KMS-11 (cell line): ENCODE measurements around the gene KRT75.

Experiments
- H2AFZ ChIP-seq: fragments of 200-600 bp; sonication (generic); 2 replicates; pipeline ENCODE4 v1.6.1; 2016; ENCODE audit warnings: antibody characterized with exemption, mixed run types, low read depth
- H3K27ac ChIP-seq: fragments of 200-600 bp; sonication (generic); 2 replicates; pipeline ENCODE4 v1.6.1; 2016; ENCODE audit warnings: mild to moderate bottlenecking, mixed run types
- H3K27me3 ChIP-seq: fragments of 200-600 bp; sonication (generic); 2 replicates; pipeline ENCODE4 v1.6.1; 2017; ENCODE audit warnings: mild to moderate bottlenecking, low read depth, mixed run types, moderate library complexity; ENCODE audit not compliant: insufficient read depth
- H3K36me3 ChIP-seq: fragments of 200-600 bp; sonication (generic); 2 replicates; pipeline ENCODE4 v1.6.1; 2017; ENCODE audit warnings: mild to moderate bottlenecking, mixed run types; ENCODE audit not compliant: insufficient read depth
- H3K4me1 ChIP-seq: fragments of 200-600 bp; sonication (generic); 2 replicates; pipeline ENCODE4 v1.6.1; 2016; ENCODE audit warnings: mild to moderate bottlenecking, low read depth, mixed run types; ENCODE audit not compliant: poor library complexity, severe bottlenecking
- H3K4me2 ChIP-seq: fragments of 200-600 bp; sonication (generic); 2 replicates; pipeline ENCODE4 v1.7.0; 2016; ENCODE audit warnings: mild to moderate bottlenecking, mixed run types
- H3K4me3 ChIP-seq: fragments of 200-600 bp; sonication (generic); IDR thresholded peaks from 2 replicates; pipeline ENCODE4 v1.6.1; 2017; ENCODE audit warnings: low read depth, low read length, mixed read lengths; ENCODE audit not compliant: insufficient read depth
- H3K79me2 ChIP-seq: fragments of 200-600 bp; sonication (generic); 2 replicates; pipeline ENCODE4 v1.6.1; 2016; ENCODE audit warnings: low read depth, mixed run types; ENCODE audit not compliant: insufficient read depth
- H3K9ac ChIP-seq: fragments of 200-600 bp; sonication (generic); 2 replicates; pipeline ENCODE4 v1.6.1; 2016; ENCODE audit warnings: mild to moderate bottlenecking, mixed run types
- H4K20me1 ChIP-seq: fragments of 200-600 bp; sonication (generic); 2 replicates; pipeline ENCODE4 v1.6.1; 2016; ENCODE audit warnings: mild to moderate bottlenecking, mixed run types; ENCODE audit not compliant: insufficient read depth
- CTCF ChIP-seq: fragments of 200-600 bp; sonication (generic); conservative IDR thresholded peaks from 2 replicates; pipeline ENCODE4 v1.6.1; 2017; ENCODE audit warnings: low read depth, mild to moderate bottlenecking, antibody characterized with exemption, low read length, moderate library complexity, mixed read lengths

Gene KRT75

GRCh38 chr12:52434081-52434733 is at the start of gene KRT75:
TSS of gene KRT75 (minus strand) at chr12:52434371. CDS start at chr12:52434304, 67 bp downstream.
- H3K27ac ChIP-seq = no peak within 1 kb of the TSS
- no peak within 1 kb of the TSS for H3K4me2 ChIP-seq
- no peak for TF ChIP-seq CTCF

GRCh38 chr12:52480073-52480472 is 45.9 kb upstream of the KRT75 start:
- H3K27ac ChIP-seq = no peak overlapping the region
- no peak overlapping the region for H2AFZ ChIP-seq
- H3K4me1 ChIP-seq = no peaks in the 10 kb centered on the region
- no peak overlapping the region for H3K4me3 ChIP-seq
- no peaks in the 10 kb centered on the region for H3K36me3 ChIP-seq
- H3K4me2 ChIP-seq = no peak overlapping the region
- no peaks in the 10 kb centered on the region for H3K27me3 ChIP-seq
- no peak overlapping the region for H3K9ac ChIP-seq
- H3K79me2 ChIP-seq = no peaks in the 10 kb centered on the region
- H4K20me1 ChIP-seq = no peaks in the 10 kb centered on the region
- no peak for TF ChIP-seq CTCF

More at GRCh38 chr12:52434081-52434733, at the start of gene KRT75:
- H3K27me3 ChIP-seq = peaks cover 63% of the 10 kb centered on the region
- H4K20me1 ChIP-seq = no peaks in the 10 kb centered on the region
- H3K4me3 ChIP-seq = no peak within 1 kb of the TSS
- no peak within 1 kb of the TSS for H2AFZ ChIP-seq
- no peaks in the 10 kb centered on the region for H3K4me1 ChIP-seq
- no peaks in the 10 kb centered on the region for H3K36me3 ChIP-seq
- H3K9ac ChIP-seq = no peak within 1 kb of the TSS
- H3K79me2 ChIP-seq = no peaks in the 10 kb centered on the region

- no peak overlapping the region for H2AFZ ChIP-seq
- no peaks in the 10 kb centered on the region for H3K4me1 ChIP-seq
- H3K27ac ChIP-seq = no peak overlapping the region
- no peak for TF ChIP-seq CTCF
- no peaks in the 10 kb centered on the region; the same call in 1 of the 2 replicates for H3K27me3 ChIP-seq
- no peaks in the 10 kb centered on the region for H4K20me1 ChIP-seq
- no peaks in the 10 kb centered on the region for H3K79me2 ChIP-seq
- H3K36me3 ChIP-seq = no peaks in the 10 kb centered on the region
- H3K9ac ChIP-seq = no peak overlapping the region
- no peak overlapping the region for H3K4me3 ChIP-seq
- no peak overlapping the region for H3K4me2 ChIP-seq
These were observed 43.5 kb upstream of the KRT75 start for GRCh38 chr12:52477651-52478050.

- no peaks in the 10 kb centered on the region for H4K20me1 ChIP-seq
- H3K79me2 ChIP-seq = no peaks in the 10 kb centered on the region
- TF ChIP-seq CTCF = no peak
- H3K4me3 ChIP-seq = no peak overlapping the region
- no peak overlapping the region for H3K9ac ChIP-seq
- H3K4me2 ChIP-seq = no peak overlapping the region
- H2AFZ ChIP-seq = no peak overlapping the region
- H3K36me3 ChIP-seq = no peaks in the 10 kb centered on the region
- no peaks in the 10 kb centered on the region; the same call in 1 of the 2 replicates for H3K27me3 ChIP-seq
- H3K4me1 ChIP-seq = no peaks in the 10 kb centered on the region
- no peak overlapping the region for H3K27ac ChIP-seq
These were observed 40.0 kb upstream of the KRT75 start for GRCh38 chr12:52474212-52474611.
